HL-60 (cell line): Measurements from ENCODE around the gene ITGA4.

ENCODE experiments used
- GABPA ChIP-seq: IDR thresholded peaks from 2 replicates; pipeline ENCODE4 v1.6.1; 2012; ENCODE audit warnings: low read depth
- POLR2AphosphoS5 ChIP-seq: IDR thresholded peaks from 2 replicates; pipeline ENCODE4 v1.6.1; 2012; ENCODE audit warnings: low read depth
- TF ChIP-seq, protein P1 (sequence below): IDR thresholded peaks from one replicate; pipeline ENCODE4 v1.5.1; 2011; ENCODE audit warnings: low read length, control low read depth, inconsistent platforms; ENCODE audit not compliant: insufficient read depth

DNA sequence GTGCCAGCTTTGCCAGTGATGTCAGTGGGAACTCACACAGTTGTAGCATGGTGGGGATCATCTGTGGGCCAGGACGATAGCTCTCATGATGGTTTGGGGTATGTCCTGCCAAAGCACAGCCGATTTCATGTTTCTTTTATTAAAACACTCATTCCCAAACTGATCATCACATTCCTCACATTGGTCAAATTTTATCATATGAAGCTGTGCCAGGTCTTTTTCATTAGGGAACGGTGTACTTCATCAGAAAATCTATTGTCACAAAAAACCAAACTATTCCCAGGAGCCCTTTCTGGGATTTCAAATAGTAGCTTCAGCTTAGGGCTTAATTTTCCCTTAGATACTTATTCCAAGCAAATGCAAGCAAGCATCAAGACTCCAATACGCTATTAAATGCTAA, 42.0 kb downstream of the ITGA4 start:
- TF ChIP-seq, protein P1, sequence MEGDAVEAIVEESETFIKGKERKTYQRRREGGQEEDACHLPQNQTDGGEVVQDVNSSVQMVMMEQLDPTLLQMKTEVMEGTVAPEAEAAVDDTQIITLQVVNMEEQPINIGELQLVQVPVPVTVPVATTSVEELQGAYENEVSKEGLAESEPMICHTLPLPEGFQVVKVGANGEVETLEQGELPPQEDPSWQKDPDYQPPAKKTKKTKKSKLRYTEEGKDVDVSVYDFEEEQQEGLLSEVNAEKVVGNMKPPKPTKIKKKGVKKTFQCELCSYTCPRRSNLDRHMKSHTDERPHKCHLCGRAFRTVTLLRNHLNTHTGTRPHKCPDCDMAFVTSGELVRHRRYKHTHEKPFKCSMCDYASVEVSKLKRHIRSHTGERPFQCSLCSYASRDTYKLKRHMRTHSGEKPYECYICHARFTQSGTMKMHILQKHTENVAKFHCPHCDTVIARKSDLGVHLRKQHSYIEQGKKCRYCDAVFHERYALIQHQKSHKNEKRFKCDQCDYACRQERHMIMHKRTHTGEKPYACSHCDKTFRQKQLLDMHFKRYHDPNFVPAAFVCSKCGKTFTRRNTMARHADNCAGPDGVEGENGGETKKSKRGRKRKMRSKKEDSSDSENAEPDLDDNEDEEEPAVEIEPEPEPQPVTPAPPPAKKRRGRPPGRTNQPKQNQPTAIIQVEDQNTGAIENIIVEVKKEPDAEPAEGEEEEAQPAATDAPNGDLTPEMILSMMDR: no peak
- TF ChIP-seq GABPA: no peak
- TF ChIP-seq POLR2AphosphoS5: no peak
